Measurements from ENCODE around the gene OSBPL8. TPM values are rescaled to one million over a fixed set of nuclear protein-coding genes. Genes with fewer than 3 reads are reported as not detected.

Gene OSBPL8
- total RNA-seq, 1 donor, result 204 TPM

- Histone ChIP-seq H3K4me2 (ENCODE audit: insufficient read depth, low read length) (no peak overlapping the region), H3K27ac (ENCODE audit: low read depth, low read length) (no peak overlapping the region), H3K9me3 (ENCODE audit: low read depth, low read length) (no peaks in the 10 kb centered on the region), H3K4me1 (ENCODE audit: insufficient read depth, low read length) (peaks cover 11% of the 10 kb centered on the region), H4K20me1 (ENCODE audit: insufficient read depth, low read length) (peaks cover 8% of the 10 kb centered on the region), H3K79me2 (ENCODE audit: insufficient read depth, low read length) (peaks cover 49% of the 10 kb centered on the region), H3K36me3 (ENCODE audit: insufficient read depth, low read length) (peaks cover 1% of the 10 kb centered on the region), H3K27me3 (ENCODE audit: insufficient read depth, low read length) (no peaks in the 10 kb centered on the region), H3K4me3 (ENCODE audit: insufficient read depth, low read length) (no peak overlapping the region), H2AFZ (ENCODE audit: low read length) (no peak overlapping the region)
- no peak for DNase-seq (ENCODE audit: insufficient read length, low spot score, missing footprints)
- TF ChIP-seq CTCF (IDR thresholded peaks at IDR 0.05; ENCODE audit: extremely low read depth, low read depth, low read length), result no peak
Observed at GRCh38 chr12:76491292-76491691, 68.3 kb downstream of the OSBPL8 start.

GRCh38 chr12:76490763-76491162, 68.8 kb downstream of the OSBPL8 start:
- no peak for TF ChIP-seq CTCF (IDR thresholded peaks at IDR 0.05; ENCODE audit: extremely low read depth, low read depth, low read length)
- Histone ChIP-seq H3K36me3 (ENCODE audit: insufficient read depth, low read length) (peaks cover 3% of the 10 kb centered on the region), H3K4me3 (ENCODE audit: insufficient read depth, low read length) (no peak overlapping the region), H2AFZ (ENCODE audit: low read length) (no peak overlapping the region), H3K9me3 (ENCODE audit: low read depth, low read length) (no peaks in the 10 kb centered on the region), H3K79me2 (ENCODE audit: insufficient read depth, low read length) (peaks cover 45% of the 10 kb centered on the region), H3K4me2 (ENCODE audit: insufficient read depth, low read length) (no peak overlapping the region), H3K27me3 (ENCODE audit: insufficient read depth, low read length) (no peaks in the 10 kb centered on the region), H3K4me1 (ENCODE audit: insufficient read depth, low read length) (peaks cover 11% of the 10 kb centered on the region), H4K20me1 (ENCODE audit: insufficient read depth, low read length) (peaks cover 8% of the 10 kb centered on the region), H3K27ac (ENCODE audit: low read depth, low read length) (no peak overlapping the region)
- no peak for DNase-seq (ENCODE audit: insufficient read length, low spot score, missing footprints)

DNA sequence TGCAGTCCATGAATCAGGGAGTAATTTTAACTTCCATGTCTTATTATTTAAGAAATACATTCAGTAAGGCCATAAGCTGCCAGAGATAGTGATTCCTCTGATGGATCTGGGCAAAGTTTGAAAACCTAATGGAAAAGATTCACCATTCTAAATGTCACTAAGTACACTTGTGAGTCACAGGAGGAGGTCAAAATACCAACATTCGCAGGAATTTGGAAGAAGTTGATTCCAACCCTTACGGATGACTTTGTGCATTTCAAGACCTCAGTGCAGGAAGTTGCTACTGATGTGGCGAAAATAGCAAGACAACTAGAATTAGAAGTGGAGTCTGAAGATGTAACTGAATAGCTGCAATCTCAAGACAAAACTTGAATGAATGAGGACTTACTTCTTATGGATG, 69.8 kb downstream of the OSBPL8 start:
- Histone ChIP-seq H3K4me1 (ENCODE audit: insufficient read depth, low read length) (peaks cover 11% of the 10 kb centered on the region), H3K9me3 (ENCODE audit: low read depth, low read length) (no peaks in the 10 kb centered on the region), H3K79me2 (ENCODE audit: insufficient read depth, low read length) (peaks cover 43% of the 10 kb centered on the region), H3K36me3 (ENCODE audit: insufficient read depth, low read length) (peaks cover 3% of the 10 kb centered on the region), H3K4me3 (ENCODE audit: insufficient read depth, low read length) (no peak overlapping the region), H4K20me1 (ENCODE audit: insufficient read depth, low read length) (peaks cover 8% of the 10 kb centered on the region), H3K27me3 (ENCODE audit: insufficient read depth, low read length) (no peaks in the 10 kb centered on the region), H2AFZ (ENCODE audit: low read length) (no peak overlapping the region), H3K4me2 (ENCODE audit: insufficient read depth, low read length) (peak overlapping the region; percentile 20), H3K27ac (ENCODE audit: low read depth, low read length) (no peak overlapping the region)
- DNase-seq (ENCODE audit: insufficient read length, low spot score, missing footprints), result no peak
- no peak for TF ChIP-seq CTCF (IDR thresholded peaks at IDR 0.05; ENCODE audit: extremely low read depth, low read depth, low read length)

DNA sequence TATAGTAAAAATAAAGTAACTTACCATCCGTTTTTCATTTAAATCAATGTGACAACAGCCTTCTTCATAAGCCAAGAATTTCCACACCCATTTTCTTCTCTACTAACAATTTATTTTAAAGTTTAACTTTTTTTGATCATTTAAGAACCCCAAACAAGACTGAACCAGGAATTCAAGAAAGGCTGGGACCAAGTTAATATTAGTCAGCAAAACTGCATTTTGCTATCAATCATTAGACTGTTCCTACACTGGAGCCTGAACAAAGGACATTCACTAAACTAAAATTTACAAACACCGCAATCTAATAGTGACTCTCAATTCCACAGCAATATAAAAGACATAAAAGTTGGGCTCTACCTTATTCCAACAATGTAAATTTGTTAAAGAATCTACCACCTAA, 73.6 kb downstream of the OSBPL8 start:
- no peak overlapping the region for H3K4me3 ChIP-seq (ENCODE audit: insufficient read depth, low read length)
- TF ChIP-seq CTCF (IDR thresholded peaks at IDR 0.05; ENCODE audit: extremely low read depth, low read depth, low read length), result no peak
- no peak for DNase-seq (ENCODE audit: insufficient read length, low spot score, missing footprints)
- peaks cover 3% of the 10 kb centered on the region for H3K36me3 ChIP-seq (ENCODE audit: insufficient read depth, low read length)
- peaks cover 11% of the 10 kb centered on the region for H3K4me1 ChIP-seq (ENCODE audit: insufficient read depth, low read length)
- H4K20me1 ChIP-seq (ENCODE audit: insufficient read depth, low read length), result peaks cover 8% of the 10 kb centered on the region
- no peaks in the 10 kb centered on the region for H3K9me3 ChIP-seq (ENCODE audit: low read depth, low read length)
- H3K27ac ChIP-seq (ENCODE audit: low read depth, low read length), result no peak overlapping the region
- no peaks in the 10 kb centered on the region for H3K27me3 ChIP-seq (ENCODE audit: insufficient read depth, low read length)
- peaks cover 30% of the 10 kb centered on the region for H3K79me2 ChIP-seq (ENCODE audit: insufficient read depth, low read length)
- no peak overlapping the region for H2AFZ ChIP-seq (ENCODE audit: low read length)
- no peak overlapping the region for H3K4me2 ChIP-seq (ENCODE audit: insufficient read depth, low read length)
